Astrocyte of the cerebellum (primary cell): Measurements from ENCODE around the gene TEC.

ENCODE experiments used
- DNase-seq: peaks from one replicate; pipeline ENCODE4 v3.0.0-alpha.2; 2011; ENCODE audit warnings: low read depth
- H3K4me3 ChIP-seq: 2 replicates; pipeline ENCODE4 v1.5.1; 2011; ENCODE audit warnings: mild to moderate bottlenecking, low read depth, low read length, moderate library complexity
- in situ Hi-C: cut with HindIII; loops from 2 replicates; pipeline ENCODE4 v1.10.0; 2017; ENCODE audit warnings: low sequenced_read_pairs
- TF ChIP-seq, protein P1 (sequence below): IDR thresholded peaks from 2 replicates; pipeline ENCODE4 v1.5.1; 2012; ENCODE audit warnings: low read length, low read depth, moderate library complexity, mild to moderate bottlenecking; ENCODE audit errors: missing control alignments

The TEC gene

DNA sequence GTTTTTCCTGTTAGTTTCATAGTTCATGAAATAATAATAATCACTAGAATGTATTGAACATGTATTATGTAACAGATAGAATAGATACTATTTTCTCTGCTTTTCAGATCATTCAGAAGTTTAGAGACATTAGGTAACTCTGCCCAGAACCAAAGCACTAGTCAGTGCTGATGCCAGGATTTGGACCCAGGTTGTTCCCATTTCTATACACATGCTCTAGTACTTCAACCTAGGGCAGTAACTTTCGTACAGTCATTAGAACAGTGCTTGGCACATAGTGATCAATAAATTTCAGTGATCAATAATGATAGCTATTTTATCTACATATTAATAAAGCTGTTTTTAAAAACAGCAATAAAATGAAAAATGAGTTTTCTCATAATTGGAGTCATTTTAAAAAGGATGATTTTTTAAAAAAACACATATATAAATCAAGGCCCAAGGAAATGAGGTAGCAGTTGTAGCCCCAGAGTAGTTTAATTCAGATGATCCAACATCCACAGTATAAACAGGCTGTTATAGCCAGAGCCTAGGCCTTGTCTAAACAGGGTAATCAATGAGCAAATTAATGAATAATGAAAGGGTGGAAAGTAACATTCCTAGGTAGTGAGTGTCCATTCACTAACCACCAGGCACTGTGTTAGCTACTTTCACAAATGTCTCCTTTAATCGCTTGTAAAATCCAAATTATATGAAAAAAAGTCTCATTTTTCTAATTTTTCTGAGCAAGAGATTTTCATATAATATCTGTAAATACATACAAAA lies 161.1 kb downstream of the TEC start:
- no peak overlapping the region for H3K4me3 ChIP-seq
- in situ Hi-C loops = no loop called here
- TF ChIP-seq, protein P1, sequence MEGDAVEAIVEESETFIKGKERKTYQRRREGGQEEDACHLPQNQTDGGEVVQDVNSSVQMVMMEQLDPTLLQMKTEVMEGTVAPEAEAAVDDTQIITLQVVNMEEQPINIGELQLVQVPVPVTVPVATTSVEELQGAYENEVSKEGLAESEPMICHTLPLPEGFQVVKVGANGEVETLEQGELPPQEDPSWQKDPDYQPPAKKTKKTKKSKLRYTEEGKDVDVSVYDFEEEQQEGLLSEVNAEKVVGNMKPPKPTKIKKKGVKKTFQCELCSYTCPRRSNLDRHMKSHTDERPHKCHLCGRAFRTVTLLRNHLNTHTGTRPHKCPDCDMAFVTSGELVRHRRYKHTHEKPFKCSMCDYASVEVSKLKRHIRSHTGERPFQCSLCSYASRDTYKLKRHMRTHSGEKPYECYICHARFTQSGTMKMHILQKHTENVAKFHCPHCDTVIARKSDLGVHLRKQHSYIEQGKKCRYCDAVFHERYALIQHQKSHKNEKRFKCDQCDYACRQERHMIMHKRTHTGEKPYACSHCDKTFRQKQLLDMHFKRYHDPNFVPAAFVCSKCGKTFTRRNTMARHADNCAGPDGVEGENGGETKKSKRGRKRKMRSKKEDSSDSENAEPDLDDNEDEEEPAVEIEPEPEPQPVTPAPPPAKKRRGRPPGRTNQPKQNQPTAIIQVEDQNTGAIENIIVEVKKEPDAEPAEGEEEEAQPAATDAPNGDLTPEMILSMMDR = no peak
- DNase-seq = no peak

GRCh38 chr4:48105230-48105629 lies 164.4 kb downstream of the TEC start:
- H3K4me3 ChIP-seq = no peak overlapping the region
- TF ChIP-seq, protein P1 = no peak
- no peak for DNase-seq
- in situ Hi-C loops = no loop called here

- no peak overlapping the region for H3K4me3 ChIP-seq
- TF ChIP-seq, protein P1 = no peak
- in situ Hi-C loops = no loop called here
- no peak for DNase-seq
These were observed 166.0 kb downstream of the TEC start for GRCh38 chr4:48103483-48104139.

DNA sequence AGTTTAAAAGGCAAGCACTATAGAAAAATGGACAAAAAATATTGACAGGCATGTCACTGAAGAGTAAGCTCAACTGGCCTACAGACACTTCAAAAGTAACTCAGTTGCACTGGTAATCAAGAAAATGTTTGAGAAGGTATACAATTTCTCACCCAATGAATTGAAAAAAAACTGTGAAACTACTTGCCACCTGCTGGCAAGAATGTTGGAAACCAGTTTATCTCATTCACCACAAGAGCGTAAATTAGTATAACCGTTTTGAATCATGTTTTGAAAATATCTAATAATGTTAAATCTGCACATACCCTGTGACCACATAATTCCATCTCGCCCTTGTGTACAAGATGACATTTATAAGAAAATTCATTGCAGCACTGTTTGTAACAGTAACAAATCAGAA lies 167.3 kb downstream of the TEC start:
- in situ Hi-C loops = no loop called here
- no peak for DNase-seq
- H3K4me3 ChIP-seq = no peak overlapping the region
- TF ChIP-seq, protein P1 = no peak

DNA sequence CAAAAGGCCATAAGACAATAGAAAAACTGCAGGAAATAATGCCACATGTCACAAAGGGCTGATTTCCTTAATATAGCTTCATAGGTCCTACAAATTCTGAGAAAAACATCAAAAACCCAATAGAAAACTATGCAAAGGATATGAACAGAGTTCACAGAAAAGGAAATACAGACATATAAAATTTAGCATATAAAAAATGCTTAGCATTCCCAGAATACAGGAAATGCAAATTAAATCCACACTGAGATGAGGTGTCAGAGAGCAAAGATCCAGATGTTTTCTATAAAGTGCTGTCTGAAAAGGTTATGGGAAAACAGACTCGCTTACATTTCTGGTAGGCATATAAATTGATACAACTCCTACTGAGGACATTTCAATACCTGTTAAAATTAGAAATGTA lies 169.4 kb downstream of the TEC start:
- in situ Hi-C loops = no loop called here
- TF ChIP-seq, protein P1 = no peak
- no peak overlapping the region for H3K4me3 ChIP-seq
- DNase-seq = no peak

- TF ChIP-seq, protein P1 = no peak
These were observed 174.2 kb downstream of the TEC start for GRCh38 chr4:48095441-48095840.

More at GRCh38 chr4:48095441-48095840, 174.2 kb downstream of the TEC start:
- DNase-seq = no peak
- H3K4me3 ChIP-seq = no peak overlapping the region
- in situ Hi-C loops = no loop called here
